Measurements from ENCODE around the gene SQSTM1.

DNA sequence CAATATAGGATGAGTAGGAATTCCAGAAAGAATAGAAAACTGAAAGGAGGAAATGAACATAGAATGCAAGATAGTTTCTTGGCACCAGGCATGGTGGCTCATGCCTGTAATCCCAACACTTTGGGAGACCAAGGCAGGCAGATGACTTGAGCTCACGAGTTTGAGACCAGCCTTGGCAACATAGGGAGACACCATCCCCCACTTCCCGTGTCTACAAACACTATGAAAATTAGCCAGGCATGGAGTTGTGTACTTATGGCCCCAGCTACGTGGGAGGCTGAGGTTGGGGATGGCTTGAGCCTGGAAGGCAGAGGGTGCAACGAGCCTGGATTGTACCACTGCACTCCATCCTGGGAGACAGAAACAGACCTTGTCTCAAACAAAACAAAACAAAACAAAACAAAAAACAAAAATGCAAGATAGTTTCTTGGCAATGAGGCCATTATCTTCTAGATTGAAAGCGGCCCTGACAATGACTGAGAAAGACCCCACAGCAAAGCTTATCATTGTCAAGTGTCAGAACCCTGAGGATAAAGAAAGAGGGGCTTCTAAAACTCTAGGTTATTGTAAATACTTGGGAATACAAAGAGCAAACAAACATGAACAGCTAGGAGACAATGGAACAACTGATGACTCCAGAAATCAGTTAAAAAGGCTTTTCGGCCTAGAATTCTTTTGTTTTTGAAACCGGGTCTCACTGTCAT is 9.2 kb downstream of the SQSTM1 start:
- TF ChIP-seq, protein P1, sequence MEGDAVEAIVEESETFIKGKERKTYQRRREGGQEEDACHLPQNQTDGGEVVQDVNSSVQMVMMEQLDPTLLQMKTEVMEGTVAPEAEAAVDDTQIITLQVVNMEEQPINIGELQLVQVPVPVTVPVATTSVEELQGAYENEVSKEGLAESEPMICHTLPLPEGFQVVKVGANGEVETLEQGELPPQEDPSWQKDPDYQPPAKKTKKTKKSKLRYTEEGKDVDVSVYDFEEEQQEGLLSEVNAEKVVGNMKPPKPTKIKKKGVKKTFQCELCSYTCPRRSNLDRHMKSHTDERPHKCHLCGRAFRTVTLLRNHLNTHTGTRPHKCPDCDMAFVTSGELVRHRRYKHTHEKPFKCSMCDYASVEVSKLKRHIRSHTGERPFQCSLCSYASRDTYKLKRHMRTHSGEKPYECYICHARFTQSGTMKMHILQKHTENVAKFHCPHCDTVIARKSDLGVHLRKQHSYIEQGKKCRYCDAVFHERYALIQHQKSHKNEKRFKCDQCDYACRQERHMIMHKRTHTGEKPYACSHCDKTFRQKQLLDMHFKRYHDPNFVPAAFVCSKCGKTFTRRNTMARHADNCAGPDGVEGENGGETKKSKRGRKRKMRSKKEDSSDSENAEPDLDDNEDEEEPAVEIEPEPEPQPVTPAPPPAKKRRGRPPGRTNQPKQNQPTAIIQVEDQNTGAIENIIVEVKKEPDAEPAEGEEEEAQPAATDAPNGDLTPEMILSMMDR (conservative IDR thresholded peaks at IDR 0.05; ENCODE audit: low read depth, low read length) = no peak
- TF ChIP-seq EZH2 (IDR thresholded peaks at IDR 0.05; ENCODE audit: low read length, unreplicated experiment) = no peak

Data from PC-3 (cell line).